ES-I3 (cell line): ENCODE results near the gene CTRB2.

Experiments used
- H3K36me3 ChIP-seq: 2 replicates; pipeline ENCODE4 v1.6.1; 2013; ENCODE audit warnings: mild to moderate bottlenecking, low read length, control low read depth, moderate library complexity; ENCODE audit not compliant: insufficient read depth
- H3K4me1 ChIP-seq: 2 replicates; pipeline ENCODE4 v1.6.1; 2013; ENCODE audit warnings: mild to moderate bottlenecking, control low read depth, low read length; ENCODE audit not compliant: insufficient read depth
- H3K9ac ChIP-seq: 2 replicates; pipeline ENCODE4 v1.6.1; 2013; ENCODE audit warnings: low read depth, mild to moderate bottlenecking, low read length, moderate library complexity
- H3K9me3 ChIP-seq: 2 replicates; pipeline ENCODE4 v1.6.1; 2013; ENCODE audit warnings: mild to moderate bottlenecking, low read length, moderate library complexity; ENCODE audit not compliant: control insufficient read depth, insufficient read depth

Gene CTRB2

DNA sequence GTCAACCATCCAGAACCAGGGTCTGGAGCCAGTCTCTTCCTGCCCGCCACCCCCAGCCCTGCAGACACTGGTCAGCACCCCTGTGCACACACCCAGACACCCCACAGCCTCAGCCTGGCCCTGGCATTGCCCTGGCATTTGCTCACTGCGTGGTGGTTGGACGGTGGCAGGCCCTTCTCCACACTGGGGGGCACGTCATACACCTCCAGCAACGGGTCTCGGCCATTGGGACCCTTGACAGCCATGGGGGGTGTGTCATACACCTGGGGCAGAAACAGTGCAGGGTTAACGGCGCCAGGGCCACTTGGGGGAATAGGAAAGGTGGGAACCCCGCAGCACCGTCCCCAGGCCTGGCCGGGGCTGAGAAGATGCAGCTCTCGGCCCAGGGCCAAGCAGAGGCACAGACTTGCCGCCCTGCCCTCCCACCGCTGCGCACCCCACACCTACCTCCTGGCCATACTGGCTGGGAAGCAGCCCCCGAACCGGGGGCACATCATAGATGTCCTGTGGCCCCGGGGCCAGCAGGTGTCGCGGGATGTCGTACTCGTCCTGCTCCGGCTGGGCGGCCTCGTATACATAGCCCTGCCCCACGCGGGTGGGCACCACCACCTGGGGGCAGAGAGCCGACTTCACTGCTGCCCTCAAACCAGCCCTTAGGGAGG is 29.9 kb upstream of the CTRB2 start:
- H3K36me3 ChIP-seq, result peaks cover 19% of the 10 kb centered on the region
- H3K9me3 ChIP-seq, result no peaks in the 10 kb centered on the region
- H3K9ac ChIP-seq, result no peak overlapping the region
- H3K4me1 ChIP-seq, result peaks cover 8% of the 10 kb centered on the region; the same call in 1 of the 2 replicates

- peaks cover 18% of the 10 kb centered on the region for H3K36me3 ChIP-seq
- peaks cover 8% of the 10 kb centered on the region; the same call in 1 of the 2 replicates for H3K4me1 ChIP-seq
- H3K9ac ChIP-seq, result no peak overlapping the region
- no peaks in the 10 kb centered on the region for H3K9me3 ChIP-seq
These were observed 29.3 kb upstream of the CTRB2 start for GRCh38 chr16:75236232-75236631.

DNA sequence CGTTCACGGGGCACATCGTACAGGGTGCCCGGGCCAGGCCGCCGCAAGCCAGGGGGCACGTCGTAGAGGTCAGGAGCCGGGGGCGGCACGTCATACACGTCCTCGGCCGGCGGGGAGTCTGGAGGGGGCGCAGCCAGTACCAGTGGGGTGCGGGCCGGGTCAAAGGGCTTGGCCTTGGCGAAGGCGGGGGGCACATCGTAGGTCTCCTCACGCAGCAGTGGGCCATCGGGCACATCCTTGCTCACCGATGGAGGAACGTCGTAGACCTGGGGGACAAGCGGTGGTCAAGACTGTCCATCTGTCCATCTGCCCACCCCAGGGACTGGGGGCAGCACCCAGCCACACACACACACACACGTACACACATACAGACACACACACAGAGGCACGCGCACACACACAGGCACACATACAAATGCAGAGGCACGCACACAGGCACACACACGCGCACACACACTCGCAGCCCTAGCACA is 28.8 kb upstream of the CTRB2 start:
- Histone ChIP-seq H3K4me1 (peaks cover 3% of the 10 kb centered on the region; the same call in 1 of the 2 replicates), H3K36me3 (peaks cover 14% of the 10 kb centered on the region; the same call in 1 of the 2 replicates), H3K9me3 (no peaks in the 10 kb centered on the region), H3K9ac (no peak overlapping the region)

DNA sequence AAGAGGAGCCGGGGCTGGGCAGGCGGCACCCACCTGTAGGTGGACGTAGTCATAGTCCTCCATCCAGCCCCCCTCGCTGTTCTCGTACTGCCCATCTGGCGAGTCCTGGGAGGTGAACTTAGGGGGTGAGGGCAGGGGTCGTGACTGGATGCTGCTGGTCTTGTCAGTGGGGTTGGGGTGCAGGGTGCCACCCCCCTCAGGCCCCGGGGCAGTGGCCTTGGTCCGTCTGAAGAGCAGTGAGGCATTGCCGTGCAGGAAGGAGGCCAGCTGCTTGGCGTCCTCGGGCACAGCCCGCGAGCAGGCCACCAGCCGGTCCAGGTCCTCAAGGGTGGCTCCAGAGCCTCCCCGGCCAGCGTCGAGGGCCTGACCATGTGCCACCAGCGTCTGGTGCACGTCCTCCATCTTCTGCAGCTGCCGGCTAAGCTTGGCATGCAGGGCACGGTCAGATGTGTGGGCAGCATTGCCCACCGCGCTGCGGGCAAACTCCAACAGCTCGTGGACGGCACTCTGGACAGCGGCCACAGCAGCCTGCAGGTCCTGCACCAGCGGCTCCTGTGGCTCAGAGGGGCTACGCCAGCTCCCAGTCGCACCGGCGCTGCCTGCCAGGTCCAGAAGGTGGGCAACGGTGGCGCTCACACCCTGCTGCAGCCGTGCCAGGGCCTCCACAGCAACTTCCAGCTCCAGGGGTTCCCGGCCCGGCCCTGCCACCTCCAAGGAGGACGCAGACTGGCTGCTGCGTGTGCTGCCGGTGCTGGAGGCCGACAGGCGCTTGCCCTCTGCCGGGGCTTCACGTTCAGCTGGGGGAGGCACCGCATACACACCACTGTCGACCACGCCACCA is 28.1 kb upstream of the CTRB2 start:
- H3K9ac ChIP-seq, result no peak overlapping the region
- H3K4me1 ChIP-seq, result peaks cover 3% of the 10 kb centered on the region; the same call in 1 of the 2 replicates
- H3K9me3 ChIP-seq, result no peaks in the 10 kb centered on the region
- H3K36me3 ChIP-seq, result peaks cover 14% of the 10 kb centered on the region; the same call in 1 of the 2 replicates

DNA sequence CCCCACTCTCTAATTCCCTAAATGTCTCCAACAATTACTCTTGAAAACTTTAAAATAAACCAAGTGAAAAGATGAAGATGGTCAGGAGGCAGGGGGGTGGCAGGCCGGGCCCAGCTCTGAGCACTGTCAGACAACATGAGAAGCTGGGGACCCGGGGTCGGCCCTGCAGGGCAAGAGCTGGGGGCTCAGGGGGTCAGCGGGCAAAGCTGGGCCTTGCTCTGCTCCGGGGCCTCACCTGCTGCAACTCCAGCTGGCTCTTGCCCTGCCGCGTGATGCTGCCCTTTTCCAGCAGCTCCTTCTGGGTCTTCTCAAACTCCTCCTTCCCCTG is 26.6 kb upstream of the CTRB2 start:
- no peaks in the 10 kb centered on the region; the same call in 1 of the 2 replicates for H3K4me1 ChIP-seq
- H3K9ac ChIP-seq, result no peak overlapping the region
- no peaks in the 10 kb centered on the region for H3K9me3 ChIP-seq
- H3K36me3 ChIP-seq, result peaks cover 14% of the 10 kb centered on the region; the same call in 1 of the 2 replicates

DNA sequence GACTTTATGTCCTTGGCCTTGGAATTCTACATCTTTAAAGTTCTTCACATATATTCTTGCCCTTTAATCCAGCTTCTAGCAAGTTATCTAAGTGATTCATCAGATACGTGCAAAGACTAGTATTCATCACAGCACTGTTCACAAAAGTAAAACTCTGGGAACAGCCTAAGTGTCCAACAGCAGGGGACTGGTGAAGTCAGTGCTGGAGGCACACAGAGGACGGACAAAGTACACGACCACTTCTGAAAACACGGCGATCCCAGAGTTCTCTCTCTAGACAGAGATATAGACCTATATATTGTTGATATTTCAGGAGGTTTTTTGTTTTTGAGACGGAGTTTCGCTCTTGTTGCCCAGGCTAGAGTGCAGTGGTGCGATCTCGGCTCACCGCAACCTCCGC is 24.6 kb upstream of the CTRB2 start:
- H3K9me3 ChIP-seq, result no peaks in the 10 kb centered on the region
- H3K36me3 ChIP-seq, result peaks cover 14% of the 10 kb centered on the region; the same call in 1 of the 2 replicates
- no peak overlapping the region for H3K9ac ChIP-seq
- no peaks in the 10 kb centered on the region for H3K4me1 ChIP-seq

- Histone ChIP-seq H3K36me3 (peaks cover 14% of the 10 kb centered on the region; the same call in 1 of the 2 replicates), H3K9ac (no peak overlapping the region), H3K9me3 (no peaks in the 10 kb centered on the region), H3K4me1 (no peaks in the 10 kb centered on the region)
These were observed 23.6 kb upstream of the CTRB2 start for GRCh38 chr16:75230471-75231110.

DNA sequence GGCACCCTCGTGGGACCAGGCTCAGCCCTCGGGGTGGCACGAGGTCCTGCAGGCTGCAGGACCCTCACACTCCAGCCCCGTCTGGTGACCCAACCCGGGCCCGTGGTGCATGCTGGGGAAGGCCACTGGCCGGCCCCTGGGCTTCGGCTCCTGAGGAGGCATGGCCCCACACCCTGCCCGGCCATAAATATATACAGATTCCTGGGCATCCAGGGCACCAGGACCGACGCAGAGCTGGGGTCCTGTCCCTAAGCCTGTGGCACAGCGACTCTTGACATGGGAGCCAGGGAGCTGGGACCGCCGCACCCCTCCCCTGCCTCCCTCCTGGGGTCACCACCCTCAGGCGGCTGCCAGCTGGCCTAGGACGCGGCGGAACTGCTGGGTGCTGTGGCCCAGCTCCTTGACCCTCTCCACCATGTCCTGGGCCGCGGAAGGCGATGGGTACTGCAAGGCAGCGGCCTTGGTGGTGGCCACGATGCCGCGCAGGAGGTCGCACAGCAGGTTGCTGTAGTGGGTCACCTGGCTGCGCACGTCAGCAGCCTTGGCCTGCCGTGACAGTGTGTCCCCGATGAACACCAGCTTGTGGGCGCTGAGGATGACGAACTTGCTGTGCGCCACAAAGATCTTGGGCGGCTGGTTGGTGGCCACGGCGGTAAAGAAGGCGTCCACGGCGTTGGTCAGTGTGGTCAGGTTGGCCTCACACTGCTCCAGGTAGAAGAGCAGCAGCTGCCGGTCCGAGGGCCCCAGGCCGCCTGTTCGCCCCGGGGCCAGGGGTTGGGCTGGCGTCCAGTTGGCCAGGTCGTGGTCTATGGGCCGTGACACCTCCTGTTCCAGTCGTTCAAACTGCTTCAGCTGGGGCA is 22.4 kb upstream of the CTRB2 start:
- no peaks in the 10 kb centered on the region for H3K4me1 ChIP-seq
- no peaks in the 10 kb centered on the region for H3K9me3 ChIP-seq
- no peak overlapping the region for H3K9ac ChIP-seq
- peaks cover 11% of the 10 kb centered on the region; the same call in 1 of the 2 replicates for H3K36me3 ChIP-seq

GRCh38 chr16:75228143-75228976 is 21.4 kb upstream of the CTRB2 start:
- peaks cover 10% of the 10 kb centered on the region; the same call in 1 of the 2 replicates for H3K36me3 ChIP-seq
- no peaks in the 10 kb centered on the region for H3K4me1 ChIP-seq
- H3K9ac ChIP-seq, result no peak overlapping the region
- no peaks in the 10 kb centered on the region for H3K9me3 ChIP-seq

GRCh38 chr16:75227361-75228142 is 20.6 kb upstream of the CTRB2 start:
- no peaks in the 10 kb centered on the region for H3K9me3 ChIP-seq
- no peak overlapping the region for H3K9ac ChIP-seq
- peaks cover 3% of the 10 kb centered on the region; the same call in 1 of the 2 replicates for H3K36me3 ChIP-seq
- no peaks in the 10 kb centered on the region for H3K4me1 ChIP-seq

DNA sequence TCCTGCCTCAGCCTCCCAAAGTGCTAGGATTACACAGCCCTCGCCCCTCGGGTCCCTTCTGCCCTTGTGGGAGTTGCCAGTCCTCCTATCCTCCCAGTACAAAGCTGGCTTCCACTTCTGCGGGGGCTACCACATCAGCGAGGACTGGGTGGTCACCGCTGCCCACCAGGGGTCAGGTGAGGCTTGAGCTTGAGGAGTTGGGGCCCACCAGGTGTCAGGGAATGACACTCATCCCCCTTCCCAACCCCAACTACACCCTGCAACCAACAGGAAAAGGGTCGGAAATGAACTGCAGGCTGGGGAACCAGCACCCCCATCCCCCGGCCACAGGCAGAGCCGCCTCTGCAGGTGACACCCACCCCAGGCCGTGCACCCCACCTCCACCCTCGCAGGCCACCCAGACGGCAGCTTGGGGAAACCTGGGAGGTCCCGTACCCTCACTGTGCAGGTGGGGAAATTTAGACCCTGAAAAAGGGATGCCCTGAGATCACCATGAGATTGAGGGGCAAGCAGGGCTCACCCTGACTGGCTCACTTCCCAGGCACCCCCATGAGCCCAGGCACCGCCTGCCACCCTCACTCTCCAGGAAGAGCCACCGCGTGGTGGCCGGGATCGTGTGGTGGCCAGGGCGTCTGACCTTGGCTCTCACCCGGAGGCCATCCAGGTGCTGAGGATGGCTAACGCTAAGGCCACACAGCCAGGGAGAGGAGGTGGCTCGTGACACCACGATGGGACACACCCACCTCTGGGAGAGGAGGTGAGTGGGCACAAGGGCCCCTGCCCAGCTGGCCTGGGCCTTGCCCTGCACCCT is 19.8 kb upstream of the CTRB2 start:
- no peaks in the 10 kb centered on the region for H3K9me3 ChIP-seq
- H3K4me1 ChIP-seq, result no peaks in the 10 kb centered on the region
- H3K9ac ChIP-seq, result no peak overlapping the region
- H3K36me3 ChIP-seq, result no peaks in the 10 kb centered on the region
